Neuronal stem cell (in vitro differentiated cells): ENCODE data around the gene MEGF10.

Experiments used
- DNase-seq: peaks from one replicate; pipeline ENCODE4 v3.0.0-alpha.2; 2013; ENCODE audit warnings: low spot score
- H2AFZ ChIP-seq: one replicate; pipeline ENCODE4 v1.6.1; 2013; ENCODE audit warnings: mild to moderate bottlenecking, low read length, inconsistent platforms
- H2AK5ac ChIP-seq: 2 replicates; pipeline ENCODE4 v1.6.1; 2013; ENCODE audit warnings: low read depth, mild to moderate bottlenecking, inconsistent platforms, low read length, moderate library complexity, mixed read lengths
- H2BK120ac ChIP-seq: 2 replicates; pipeline ENCODE4 v1.6.1; 2013; ENCODE audit warnings: low read depth, mild to moderate bottlenecking, inconsistent platforms, low read length, moderate library complexity, mixed read lengths
- H2BK12ac ChIP-seq: one replicate; pipeline ENCODE4 v1.6.1; 2013; ENCODE audit warnings: low read length, inconsistent platforms
- H2BK15ac ChIP-seq: 2 replicates; pipeline ENCODE4 v1.6.1; 2013; ENCODE audit warnings: mild to moderate bottlenecking, low read length, inconsistent platforms, mixed read lengths
- H2BK5ac ChIP-seq: one replicate; pipeline ENCODE4 v1.6.1; 2013; ENCODE audit warnings: inconsistent platforms, mild to moderate bottlenecking, low read length, moderate library complexity
- H3K14ac ChIP-seq: one replicate; pipeline ENCODE4 v1.6.1; 2013; ENCODE audit warnings: low read length, inconsistent platforms
- H3K18ac ChIP-seq: 2 replicates; pipeline ENCODE4 v1.6.1; 2013; ENCODE audit warnings: low read length, inconsistent platforms
- H3K23ac ChIP-seq: 2 replicates; pipeline ENCODE4 v1.6.1; 2013; ENCODE audit warnings: low read depth, mild to moderate bottlenecking, mixed read lengths, low read length, inconsistent platforms; ENCODE audit not compliant: poor library complexity
- H3K27ac ChIP-seq: replicated peaks from 3 replicates; pipeline ENCODE4 v1.5.1; 2013; ENCODE audit warnings: low read length, inconsistent platforms
- H3K27me3 ChIP-seq, 3 experiments: 2 replicates each; pipeline ENCODE4 v1.6.1; 2013; ENCODE audit warnings: low read length in 3 of 3, mild to moderate bottlenecking in 2 of 3, inconsistent platforms in 1 of 3, low read depth in 1 of 3, mixed read lengths in 1 of 3, moderate library complexity in 1 of 3; ENCODE audit not compliant: control insufficient read depth in 3 of 3, insufficient read depth in 3 of 3
- H3K36me3 ChIP-seq, 2 donors: replicated peaks in 1 of 2; 2 replicates each; pipeline ENCODE4 v1.6.1; 2013; ENCODE audit warnings: low read length in 2 of 2; ENCODE audit not compliant: control insufficient read depth in 2 of 2, insufficient read depth in 2 of 2
- H3K4ac ChIP-seq: 2 replicates; pipeline ENCODE4 v1.6.1; 2013; ENCODE audit warnings: inconsistent platforms, mild to moderate bottlenecking, low read length, moderate library complexity
- H3K4me1 ChIP-seq, 2 donors: 1 replicate in 1 of 2; 2 replicates in 1 of 2; pipeline ENCODE4 v1.6.1; 2013; ENCODE audit warnings: low read length in 2 of 2, low read depth in 1 of 2; ENCODE audit not compliant: control insufficient read depth in 2 of 2, insufficient read depth in 1 of 2
- H3K4me2 ChIP-seq: one replicate; pipeline ENCODE4 v1.6.1; 2013; ENCODE audit warnings: mild to moderate bottlenecking, low read length, inconsistent platforms; ENCODE audit not compliant: insufficient read depth, poor library complexity, severe bottlenecking
- H3K4me3 ChIP-seq, 2 donors: 2 replicates each; pipeline ENCODE4 v1.5.1; 2013; ENCODE audit warnings: low read length in 2 of 2, mild to moderate bottlenecking in 2 of 2, inconsistent platforms in 1 of 2, moderate library complexity in 1 of 2
- H3K79me1 ChIP-seq: one replicate; pipeline ENCODE4 v1.6.1; 2013; ENCODE audit warnings: low read depth, mild to moderate bottlenecking, inconsistent platforms, low read length, moderate library complexity
- H3K9ac ChIP-seq: one replicate; pipeline ENCODE4 v1.6.1; 2013; ENCODE audit warnings: mild to moderate bottlenecking, low read depth, low read length, inconsistent platforms; ENCODE audit not compliant: poor library complexity
- H3K9me3 ChIP-seq, 2 donors: replicated peaks in 1 of 2; 2 replicates each; pipeline versions ENCODE3 to v1.6.1; 2013; ENCODE audit warnings: low read length in 2 of 2, mild to moderate bottlenecking in 2 of 2, inconsistent platforms in 1 of 2, low read depth in 1 of 2, mixed read lengths in 1 of 2, moderate library complexity in 1 of 2; ENCODE audit not compliant: control insufficient read depth in 2 of 2, insufficient read depth in 1 of 2
- H4K8ac ChIP-seq: one replicate; pipeline ENCODE4 v1.6.1; 2013; ENCODE audit warnings: low read depth, mild to moderate bottlenecking, inconsistent platforms, low read length, moderate library complexity
- H4K91ac ChIP-seq: one replicate; pipeline ENCODE4 v1.6.1; 2013; ENCODE audit warnings: low read length, low read depth, mild to moderate bottlenecking, inconsistent platforms; ENCODE audit not compliant: poor library complexity
- WGBS, 2 donors: extraction: QIAGEN DNeasy Blood & Tissue Kit; methylation state at CpG; one replicate each; pipeline ENCODE4 v1.1.7; 2013; ENCODE audit warnings: missing lambda C conversion rate in 2 of 2, mixed read lengths in 1 of 2; ENCODE audit not compliant: insufficient read length in 2 of 2, insufficient replicate concordance in 1 of 2; ENCODE audit errors: extremely low coverage in 2 of 2; 5-methylcytosine and 5-hydroxymethylcytosine counted together

Gene MEGF10

DNA sequence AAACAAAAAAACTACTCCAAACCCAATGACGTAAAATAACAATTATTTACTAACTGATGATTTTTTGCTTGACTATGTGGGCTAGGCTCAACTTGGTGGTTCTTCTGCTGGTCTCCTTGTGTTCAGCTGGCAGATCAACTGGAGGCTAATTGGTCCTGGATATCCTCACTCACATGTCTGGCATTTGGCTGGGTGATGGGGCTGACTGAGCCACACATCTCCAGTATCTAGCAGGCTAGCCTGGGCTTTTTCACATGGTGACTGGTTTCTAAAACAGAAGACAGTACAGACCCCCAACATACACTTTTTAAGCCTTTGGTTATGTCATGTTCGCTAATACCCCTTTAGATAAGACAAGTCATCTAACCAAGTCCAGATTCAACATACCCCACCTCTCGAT is 122.1 kb downstream of the MEGF10 start:
- H2BK120ac ChIP-seq, result no peak overlapping the region
- H2BK5ac ChIP-seq, result no peak overlapping the region
- H3K9me3 ChIP-seq, result no peaks in the 10 kb centered on the region
- no peaks in the 10 kb centered on the region for H3K27me3 ChIP-seq
- H3K4me1 ChIP-seq, result peaks cover 0 to 2% of the 10 kb centered on the region in 2 donors
- H3K79me1 ChIP-seq, result no peaks in the 10 kb centered on the region
- no peak overlapping the region for H4K8ac ChIP-seq
- no peak overlapping the region for H3K4ac ChIP-seq
- H2AFZ ChIP-seq, result no peak overlapping the region
- H3K4me2 ChIP-seq, result no peak overlapping the region
- H2BK12ac ChIP-seq, result no peak overlapping the region
- no peak overlapping the region for H3K27ac ChIP-seq
- no peak for DNase-seq
- no peak overlapping the region for H3K23ac ChIP-seq
- no peak overlapping the region for H4K91ac ChIP-seq
- H3K9ac ChIP-seq, result no peak overlapping the region
- H2BK15ac ChIP-seq, result no peak overlapping the region
- no CpG with 5 or more reads among the region's 3 CpGs for WGBS, 2 donors
- H3K36me3 ChIP-seq, result no peaks in the 10 kb centered on the region
- H3K14ac ChIP-seq, result no peak overlapping the region
- H3K18ac ChIP-seq, result no peak overlapping the region
- H2AK5ac ChIP-seq, result no peak overlapping the region
- no peak overlapping the region for H3K4me3 ChIP-seq

DNA sequence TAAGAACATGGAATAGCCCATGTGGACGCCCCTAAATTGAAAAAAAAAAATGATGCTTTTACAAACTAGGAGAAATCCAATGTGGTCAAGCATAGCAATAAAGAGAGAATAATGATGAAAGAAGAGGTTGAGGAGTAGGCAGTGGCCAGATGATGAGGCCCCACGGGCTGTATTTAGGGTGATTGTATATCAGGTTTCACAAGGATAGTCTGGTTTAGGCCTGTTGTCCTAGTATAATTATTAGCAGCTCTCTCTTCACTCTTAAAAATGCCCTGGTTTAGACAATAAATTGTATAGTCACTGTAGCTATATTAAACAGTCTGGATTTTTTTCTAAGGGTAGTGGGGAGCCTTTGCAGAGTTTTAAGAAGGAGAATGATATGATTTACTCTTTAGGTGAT is 124.4 kb downstream of the MEGF10 start:
- Histone ChIP-seq H4K91ac (no peak overlapping the region), H3K14ac (no peak overlapping the region), H2AFZ (no peak overlapping the region), H3K79me1 (no peaks in the 10 kb centered on the region), H2AK5ac (no peak overlapping the region), H4K8ac (no peak overlapping the region), H3K9me3 (no peaks in the 10 kb centered on the region), H3K4me1 (peaks cover 2 to 6% of the 10 kb centered on the region in 2 donors), H3K4me3 (no peak overlapping the region), H3K4ac (no peak overlapping the region), H2BK15ac (no peak overlapping the region), H3K23ac (no peak overlapping the region), H2BK120ac (no peak overlapping the region), H2BK5ac (no peak overlapping the region), H3K18ac (no peak overlapping the region), H3K9ac (no peak overlapping the region), H3K27ac (no peak overlapping the region), H2BK12ac (no peak overlapping the region), H3K4me2 (no peak overlapping the region), H3K27me3 (no peaks in the 10 kb centered on the region), H3K36me3 (no peaks in the 10 kb centered on the region)
- no peak for DNase-seq
- WGBS, 2 donors, result no CpG with 5 or more reads among the region's 2 CpGs

DNA sequence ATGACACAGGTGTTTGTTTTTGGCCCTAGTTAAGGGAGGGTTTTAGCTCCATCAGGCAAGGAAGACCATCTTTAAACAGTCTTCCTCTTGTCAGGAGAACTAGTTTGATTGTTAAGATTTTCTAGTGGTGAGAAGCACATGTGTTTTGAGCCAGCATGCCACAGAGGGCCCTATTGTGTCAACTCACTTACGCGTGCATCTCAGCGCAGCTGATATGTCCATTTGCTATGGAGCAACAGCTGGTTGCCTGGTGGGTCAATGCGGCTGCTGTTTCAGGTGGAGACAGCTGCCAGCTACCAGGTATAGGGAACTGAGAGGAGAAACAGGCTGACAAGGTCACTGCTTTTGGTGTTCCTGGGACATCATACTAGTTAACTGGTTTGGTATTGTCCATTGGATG is 126.3 kb downstream of the MEGF10 start:
- Histone ChIP-seq H3K14ac (no peak overlapping the region), H3K27ac (no peak overlapping the region), H3K23ac (no peak overlapping the region), H3K4me1 (peaks cover 4 to 20% of the 10 kb centered on the region in 2 donors), H2BK15ac (no peak overlapping the region), H3K4me2 (no peak overlapping the region), H3K18ac (no peak overlapping the region), H2AFZ (no peak overlapping the region), H4K91ac (no peak overlapping the region), H3K9ac (no peak overlapping the region), H3K27me3 (no peaks in the 10 kb centered on the region), H2BK5ac (no peak overlapping the region), H2BK12ac (no peak overlapping the region), H4K8ac (no peak overlapping the region), H3K9me3 (no peaks in the 10 kb centered on the region), H3K79me1 (no peaks in the 10 kb centered on the region), H2BK120ac (no peak overlapping the region), H3K4me3 (no peak overlapping the region), H3K36me3 (no peaks in the 10 kb centered on the region), H3K4ac (no peak overlapping the region), H2AK5ac (no peak overlapping the region)
- DNase-seq, result no peak
- WGBS, 2 donors, result no CpG with 5 or more reads among the region's 4 CpGs

DNA sequence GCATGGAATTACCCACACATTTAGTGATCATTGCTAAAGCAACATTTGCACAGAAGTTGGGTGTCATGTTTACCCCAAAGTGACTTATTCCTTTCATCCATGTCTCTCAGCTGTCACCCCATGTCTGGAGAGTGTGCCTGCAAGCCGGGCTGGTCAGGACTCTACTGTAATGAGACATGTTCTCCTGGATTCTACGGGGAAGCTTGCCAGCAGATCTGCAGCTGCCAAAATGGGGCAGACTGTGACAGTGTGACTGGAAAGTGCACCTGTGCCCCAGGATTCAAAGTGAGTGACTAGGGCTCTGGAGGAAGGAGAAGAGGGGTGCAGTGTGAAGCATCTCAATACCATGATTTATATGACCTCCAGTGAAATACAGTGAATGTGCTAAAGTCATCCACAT is 126.9 kb downstream of the MEGF10 start:
- Histone ChIP-seq H3K79me1 (no peaks in the 10 kb centered on the region), H3K4me3 (no peak overlapping the region), H2BK12ac (no peak overlapping the region), H3K23ac (no peak overlapping the region), H3K36me3 (no peaks in the 10 kb centered on the region), H2BK5ac (no peak overlapping the region), H3K4me1 (peaks cover 4 to 20% of the 10 kb centered on the region in 2 donors), H3K4ac (no peak overlapping the region), H3K14ac (no peak overlapping the region), H2BK120ac (no peak overlapping the region), H4K8ac (no peak overlapping the region), H3K27me3 (peaks cover 0 to under 1% (median 0%) of the 10 kb centered on the region in 3 experiments), H3K9me3 (peaks cover 0 to 1% of the 10 kb centered on the region in 2 donors), H3K4me2 (no peak overlapping the region), H3K9ac (no peak overlapping the region), H2AFZ (no peak overlapping the region), H2BK15ac (no peak overlapping the region), H4K91ac (no peak overlapping the region), H2AK5ac (no peak overlapping the region), H3K18ac (no peak overlapping the region), H3K27ac (no peak overlapping the region)
- no CpG with 5 or more reads among the region's 2 CpGs for WGBS, 2 donors
- DNase-seq, result no peak
